ENCODE data around the gene PPID. TPM values are rescaled to one million over a fixed set of nuclear protein-coding genes. Genes with fewer than 3 reads are reported as not detected.

Gene PPID
- total and polyA plus RNA-seq, 2 of the 13 experiments (the other 11 are each of a cell fraction or from before 2014, with no cell fraction given) = 15.4 to 63.4 TPM

DNA sequence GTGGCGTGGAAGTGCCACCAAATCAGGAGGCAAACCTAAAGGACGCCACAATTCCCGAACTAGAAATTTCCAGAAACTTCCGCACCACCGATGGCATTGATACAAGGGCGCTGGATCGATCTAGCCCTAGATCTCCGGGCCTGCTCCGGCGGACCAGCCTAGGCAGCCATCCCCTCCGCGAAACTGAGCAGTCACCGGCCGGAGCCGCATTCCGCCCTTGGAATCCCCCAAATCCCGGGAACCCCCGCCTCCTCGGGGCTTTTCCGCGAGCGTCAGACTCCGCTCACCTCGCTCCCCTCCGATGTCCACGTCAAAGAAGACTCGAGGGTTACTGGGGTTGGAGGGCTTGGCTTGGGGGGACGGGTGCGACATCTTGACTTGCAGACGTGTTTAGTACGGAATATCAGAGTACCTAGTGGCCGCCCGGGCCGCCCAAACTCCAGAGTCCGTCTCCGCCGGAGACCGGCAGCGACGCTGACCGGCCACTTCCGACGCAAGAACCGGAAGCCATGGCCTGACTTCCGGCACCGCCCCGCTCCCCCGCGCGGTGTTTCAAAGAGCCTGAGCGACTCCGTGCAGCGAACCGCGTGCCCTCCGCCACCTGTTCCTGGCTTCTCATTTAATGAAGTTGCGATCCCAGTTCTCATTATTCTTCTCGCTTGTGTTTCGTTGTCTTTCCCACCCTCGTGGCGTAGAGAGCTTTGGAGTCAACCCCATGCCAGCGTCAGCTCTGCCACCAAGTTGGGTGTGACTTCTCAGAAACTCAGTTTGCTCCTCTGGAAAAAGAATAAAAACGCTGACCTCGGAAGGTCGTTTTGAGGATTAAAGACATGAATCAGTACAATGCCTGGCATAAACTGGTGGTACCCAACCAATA lies at the start of gene PPID (continued):
- TF ChIP-seq, protein P1, sequence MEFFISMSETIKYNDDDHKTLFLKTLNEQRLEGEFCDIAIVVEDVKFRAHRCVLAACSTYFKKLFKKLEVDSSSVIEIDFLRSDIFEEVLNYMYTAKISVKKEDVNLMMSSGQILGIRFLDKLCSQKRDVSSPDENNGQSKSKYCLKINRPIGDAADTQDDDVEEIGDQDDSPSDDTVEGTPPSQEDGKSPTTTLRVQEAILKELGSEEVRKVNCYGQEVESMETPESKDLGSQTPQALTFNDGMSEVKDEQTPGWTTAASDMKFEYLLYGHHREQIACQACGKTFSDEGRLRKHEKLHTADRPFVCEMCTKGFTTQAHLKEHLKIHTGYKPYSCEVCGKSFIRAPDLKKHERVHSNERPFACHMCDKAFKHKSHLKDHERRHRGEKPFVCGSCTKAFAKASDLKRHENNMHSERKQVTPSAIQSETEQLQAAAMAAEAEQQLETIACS (CRISPR knock-in tag; IDR thresholded peaks at IDR 0.05) = no peak
- 0 out of 2 replicates have a peak, but pooled peaks have one; percentile 48 for TF ChIP-seq ZNF263 (CRISPR knock-in tag; IDR thresholded peaks at IDR 0.05)
- peak; percentile 90 for TF ChIP-seq ZNF335 (CRISPR knock-in tag; IDR thresholded peaks at IDR 0.05)
- TF ChIP-seq, protein P2, sequence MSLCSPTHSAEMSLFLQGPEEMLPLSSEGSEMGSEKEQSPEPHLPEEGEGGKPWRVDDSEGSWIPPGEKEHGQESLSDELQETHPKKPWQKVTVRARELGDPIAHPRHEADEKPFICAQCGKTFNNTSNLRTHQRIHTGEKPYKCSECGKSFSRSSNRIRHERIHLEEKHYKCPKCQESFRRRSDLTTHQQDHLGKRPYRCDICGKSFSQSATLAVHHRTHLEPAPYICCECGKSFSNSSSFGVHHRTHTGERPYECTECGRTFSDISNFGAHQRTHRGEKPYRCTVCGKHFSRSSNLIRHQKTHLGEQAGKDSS (CRISPR knock-in tag; IDR thresholded peaks at IDR 0.05; ENCODE audit: borderline replicate concordance, low read depth) = no peak; the same call in 1 of the 2 replicates
- TF ChIP-seq TCF12 (IDR thresholded peaks at IDR 0.05) = no peak
- TF ChIP-seq TCF12 (CRISPR knock-in tag; IDR thresholded peaks at IDR 0.05) = no peak; the same call in 1 of the 2 replicates
- no peak; the same call in 1 of the 2 replicates for TF ChIP-seq ZNF772 (CRISPR knock-in tag; IDR thresholded peaks at IDR 0.05)
- TF ChIP-seq KDM1A (CRISPR knock-in tag; IDR thresholded peaks at IDR 0.05) = no peak
- no peak for TF ChIP-seq ATAD3A (CRISPR knock-in tag; IDR thresholded peaks at IDR 0.05)
- TF ChIP-seq STAT5B (CRISPR knock-in tag; IDR thresholded peaks at IDR 0.05) = no peak
- TF ChIP-seq KLF6 (CRISPR knock-in tag; IDR thresholded peaks at IDR 0.05) = peak; percentile 76
- TF ChIP-seq ADNP (CRISPR knock-in tag; IDR thresholded peaks at IDR 0.05) = no peak
- no peak for TF ChIP-seq ZNF441 (CRISPR knock-in tag; IDR thresholded peaks at IDR 0.05; ENCODE audit: borderline replicate concordance)
- TF ChIP-seq KAT8 (CRISPR knock-in tag; IDR thresholded peaks at IDR 0.05) = peak; percentile 96
- peak; percentile 74; the same call in 1 of the 2 replicates for TF ChIP-seq PITX1 (CRISPR knock-in tag; IDR thresholded peaks at IDR 0.05)
- 0 out of 2 replicates have a peak, but pooled peaks have one; percentile 42 for TF ChIP-seq FOXM1 (CRISPR knock-in tag; IDR thresholded peaks at IDR 0.05)
- TF ChIP-seq KDM2A (CRISPR knock-in tag; IDR thresholded peaks at IDR 0.05; ENCODE audit: borderline replicate concordance, low read depth) = peak; percentile 93
- TF ChIP-seq, protein P3, sequence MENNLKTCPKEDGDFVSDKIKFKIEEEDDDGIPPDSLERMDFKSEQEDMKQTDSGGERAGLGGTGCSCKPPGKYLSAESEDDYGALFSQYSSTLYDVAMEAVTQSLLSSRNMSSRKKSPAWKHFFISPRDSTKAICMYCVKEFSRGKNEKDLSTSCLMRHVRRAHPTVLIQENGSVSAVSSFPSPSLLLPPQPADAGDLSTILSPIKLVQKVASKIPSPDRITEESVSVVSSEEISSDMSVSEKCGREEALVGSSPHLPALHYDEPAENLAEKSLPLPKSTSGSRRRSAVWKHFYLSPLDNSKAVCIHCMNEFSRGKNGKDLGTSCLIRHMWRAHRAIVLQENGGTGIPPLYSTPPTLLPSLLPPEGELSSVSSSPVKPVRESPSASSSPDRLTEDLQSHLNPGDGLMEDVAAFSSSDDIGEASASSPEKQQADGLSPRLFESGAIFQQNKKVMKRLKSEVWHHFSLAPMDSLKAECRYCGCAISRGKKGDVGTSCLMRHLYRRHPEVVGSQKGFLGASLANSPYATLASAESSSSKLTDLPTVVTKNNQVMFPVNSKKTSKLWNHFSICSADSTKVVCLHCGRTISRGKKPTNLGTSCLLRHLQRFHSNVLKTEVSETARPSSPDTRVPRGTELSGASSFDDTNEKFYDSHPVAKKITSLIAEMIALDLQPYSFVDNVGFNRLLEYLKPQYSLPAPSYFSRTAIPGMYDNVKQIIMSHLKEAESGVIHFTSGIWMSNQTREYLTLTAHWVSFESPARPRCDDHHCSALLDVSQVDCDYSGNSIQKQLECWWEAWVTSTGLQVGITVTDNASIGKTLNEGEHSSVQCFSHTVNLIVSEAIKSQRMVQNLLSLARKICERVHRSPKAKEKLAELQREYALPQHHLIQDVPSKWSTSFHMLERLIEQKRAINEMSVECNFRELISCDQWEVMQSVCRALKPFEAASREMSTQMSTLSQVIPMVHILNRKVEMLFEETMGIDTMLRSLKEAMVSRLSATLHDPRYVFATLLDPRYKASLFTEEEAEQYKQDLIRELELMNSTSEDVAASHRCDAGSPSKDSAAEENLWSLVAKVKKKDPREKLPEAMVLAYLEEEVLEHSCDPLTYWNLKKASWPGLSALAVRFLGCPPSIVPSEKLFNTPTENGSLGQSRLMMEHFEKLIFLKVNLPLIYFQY (CRISPR knock-in tag; IDR thresholded peaks at IDR 0.05; ENCODE audit: borderline replicate concordance) = no peak
- no peak for TF ChIP-seq ZFP36 (IDR thresholded peaks at IDR 0.05; ENCODE audit: borderline replicate concordance, low read depth, low read length, partially characterized antibody)
- peak; percentile 64; the same call in 1 of the 2 replicates for TF ChIP-seq EHMT2 (IDR thresholded peaks at IDR 0.05; ENCODE audit: borderline replicate concordance, low read depth, low read length)
- peak; percentile 29 for TF ChIP-seq IKZF4 (CRISPR knock-in tag; IDR thresholded peaks at IDR 0.05; ENCODE audit: borderline replicate concordance, low read depth, not compliant biosample characterization)
- TF ChIP-seq MAFF (IDR thresholded peaks at IDR 0.05; ENCODE audit: low read depth, low read length) = no peak
- TF ChIP-seq, protein P4, sequence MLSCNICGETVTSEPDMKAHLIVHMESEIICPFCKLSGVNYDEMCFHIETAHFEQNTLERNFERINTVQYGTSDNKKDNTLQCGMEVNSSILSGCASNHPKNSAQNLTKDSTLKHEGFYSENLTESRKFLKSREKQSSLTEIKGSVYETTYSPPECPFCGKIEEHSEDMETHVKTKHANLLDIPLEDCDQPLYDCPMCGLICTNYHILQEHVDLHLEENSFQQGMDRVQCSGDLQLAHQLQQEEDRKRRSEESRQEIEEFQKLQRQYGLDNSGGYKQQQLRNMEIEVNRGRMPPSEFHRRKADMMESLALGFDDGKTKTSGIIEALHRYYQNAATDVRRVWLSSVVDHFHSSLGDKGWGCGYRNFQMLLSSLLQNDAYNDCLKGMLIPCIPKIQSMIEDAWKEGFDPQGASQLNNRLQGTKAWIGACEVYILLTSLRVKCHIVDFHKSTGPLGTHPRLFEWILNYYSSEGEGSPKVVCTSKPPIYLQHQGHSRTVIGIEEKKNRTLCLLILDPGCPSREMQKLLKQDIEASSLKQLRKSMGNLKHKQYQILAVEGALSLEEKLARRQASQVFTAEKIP (CRISPR knock-in tag; IDR thresholded peaks at IDR 0.05; ENCODE audit: borderline replicate concordance) = no peak

Measured in HepG2 (cell line).